ENCODE data around the gene ADGRG7.

ADGRG7 gene

DNA sequence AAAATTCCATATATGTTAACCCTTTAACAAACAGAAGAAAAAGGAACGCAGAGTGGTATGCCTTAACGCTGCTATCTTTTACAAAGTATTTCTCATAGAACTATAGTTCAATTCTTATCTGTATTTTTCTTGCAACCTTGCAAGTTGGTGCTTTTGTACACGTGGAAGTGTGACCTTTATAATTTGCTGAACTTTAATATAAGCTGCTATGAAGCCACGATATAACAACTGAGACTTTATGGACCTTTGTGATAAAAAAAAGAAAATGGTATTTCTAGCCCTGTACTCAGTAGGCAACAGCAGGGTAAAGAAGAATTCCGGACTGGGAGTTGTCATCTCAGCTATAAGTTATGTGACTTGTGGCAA lies 93.6 kb downstream of the ADGRG7 start:
- no peak for DNase-seq

DNA sequence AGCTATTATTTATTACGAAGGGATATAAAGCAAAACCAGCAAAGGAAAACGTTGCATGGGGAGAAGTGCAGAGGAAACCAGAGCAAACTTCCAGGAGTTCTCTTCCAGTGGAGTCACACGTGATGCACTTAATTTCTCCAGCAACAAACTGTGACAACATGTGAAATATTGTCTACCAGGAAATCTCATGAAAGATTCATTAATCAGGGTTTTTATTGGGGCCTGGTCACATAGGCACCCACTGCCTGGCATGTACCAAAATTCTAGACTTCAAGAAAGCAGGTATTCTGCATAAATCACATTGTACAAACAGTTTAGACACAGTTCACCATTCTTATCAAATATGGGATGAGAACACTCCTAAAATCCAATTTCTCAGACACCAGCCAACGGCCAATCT lies 94.5 kb downstream of the ADGRG7 start:
- no peak for DNase-seq

DNA sequence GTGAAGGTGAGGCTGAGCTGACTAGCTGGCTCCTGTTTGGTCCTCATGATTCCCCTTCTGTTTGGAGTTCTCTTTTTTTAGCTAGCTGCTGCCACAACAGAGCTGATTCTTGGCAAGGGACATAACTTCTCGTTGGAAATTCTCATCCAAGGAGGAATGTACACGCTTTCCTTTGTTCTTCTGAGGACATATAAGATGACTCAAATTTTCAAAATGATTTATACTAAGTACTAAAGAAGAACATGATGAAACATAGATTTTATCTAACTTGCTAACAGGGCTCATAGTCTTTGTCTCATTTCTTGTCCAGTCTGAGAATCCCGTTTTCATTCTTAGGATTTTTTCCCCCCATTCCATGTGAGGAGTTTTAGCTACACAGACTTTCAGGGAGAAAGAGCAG lies 97.0 kb downstream of the ADGRG7 start:
- no peak for DNase-seq

DNA sequence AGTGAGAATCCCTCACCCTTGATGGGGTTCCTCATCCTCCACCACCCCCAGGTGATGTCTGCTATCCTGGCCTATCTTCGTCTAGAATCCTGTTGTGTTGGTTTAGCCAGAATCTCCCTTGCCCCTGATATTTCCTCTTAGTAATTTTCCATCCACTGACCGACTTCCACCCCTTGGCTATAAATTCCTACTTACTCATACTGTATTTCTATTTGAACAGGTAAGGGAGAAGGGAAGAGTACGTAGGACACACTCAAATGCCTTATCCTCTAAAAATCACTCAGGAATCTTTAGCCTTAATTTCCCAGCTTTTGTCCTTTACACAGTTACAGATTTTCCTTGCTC lies 99.2 kb downstream of the ADGRG7 start:
- no peak for DNase-seq

DNA sequence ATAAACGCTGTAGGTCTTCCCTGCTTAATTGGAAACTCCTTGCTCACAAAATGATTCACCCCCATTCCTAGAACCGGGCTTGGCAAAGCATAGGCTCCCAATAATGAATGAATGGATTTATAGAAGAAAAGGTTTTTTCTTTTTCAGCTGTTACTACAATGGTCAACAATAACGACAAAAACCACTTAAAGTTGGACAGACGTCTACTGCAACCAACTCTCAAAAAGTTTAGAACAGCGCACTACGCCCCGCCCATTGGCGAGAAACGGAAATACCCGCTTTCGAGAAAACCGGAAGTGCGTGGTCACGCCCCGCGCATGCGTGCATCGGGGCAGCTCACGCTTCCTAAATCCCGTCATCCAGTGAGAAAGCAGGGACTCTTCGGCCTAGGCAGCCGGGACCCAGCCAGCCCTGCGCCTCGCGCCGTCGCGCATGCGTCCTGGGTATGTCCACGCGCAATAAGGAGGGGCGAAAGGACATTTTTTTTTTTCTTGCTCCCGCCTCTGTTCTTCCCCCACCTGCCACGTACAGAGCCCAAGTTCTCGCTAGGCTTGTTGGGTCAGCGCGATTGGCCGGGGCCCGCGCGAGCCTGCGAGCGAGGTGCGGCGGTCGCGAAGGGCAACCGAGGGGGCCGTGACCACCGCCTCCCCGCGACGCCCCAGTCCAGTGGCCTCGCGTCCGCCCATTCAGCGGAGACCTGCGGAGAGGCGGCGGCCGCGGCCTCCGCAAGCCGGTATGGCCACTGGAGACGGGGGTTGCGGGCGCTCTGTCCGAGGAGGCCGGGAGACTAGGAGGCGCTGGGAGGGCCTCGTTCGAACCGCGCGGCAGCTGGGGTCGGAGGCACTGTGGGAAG lies 99.8 kb downstream of the ADGRG7 start, which contains the start of gene TFG:
Gene TFG, plus strand, starts transcription at position 506 of the 853 bp plus-strand sequence. CDS start 4,192 bp downstream, outside the sequence.
- DNase-seq = peak; percentile 96

GRCh38 chr3:100709842-100710260 lies 100.5 kb downstream of the ADGRG7 start:
- DNase-seq = no peak

DNA sequence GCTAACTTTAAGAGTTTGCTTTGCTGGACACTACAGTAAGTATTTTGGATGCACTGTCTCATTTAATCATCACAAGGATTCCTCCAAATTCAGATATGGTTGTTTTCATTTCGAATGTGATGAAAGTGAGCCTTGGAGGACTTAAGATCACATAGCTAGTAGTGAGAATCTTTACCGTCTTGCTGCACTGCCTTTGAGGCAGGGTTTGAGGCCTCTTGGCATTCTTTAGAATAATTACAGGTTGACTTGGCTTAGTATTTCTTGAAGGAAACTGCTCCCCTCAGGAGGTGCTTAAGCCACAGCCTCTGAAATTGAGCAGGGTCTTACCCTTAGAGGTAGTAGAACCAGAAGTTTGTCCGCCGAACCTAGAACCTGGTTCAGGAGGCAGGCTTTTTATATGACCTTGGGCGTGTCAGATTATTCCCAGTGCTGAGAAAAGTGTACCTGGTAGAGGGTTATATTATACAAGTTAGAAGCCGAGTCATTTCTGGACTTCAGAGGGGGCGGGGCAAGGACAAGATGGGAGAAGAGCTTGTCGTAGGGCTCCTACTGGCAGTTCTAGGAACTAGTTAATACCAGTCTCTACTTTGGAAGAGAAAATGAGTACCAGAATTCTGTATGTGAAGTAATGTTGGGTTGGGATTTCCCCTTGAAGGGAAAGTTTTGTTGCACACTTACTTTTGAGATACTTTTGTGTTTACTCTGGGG lies 101.0 kb downstream of the ADGRG7 start:
- DNase-seq = peak; percentile 2

GRCh38 chr3:100715176-100715575 lies 105.8 kb downstream of the ADGRG7 start:
- no peak for DNase-seq

GRCh38 chr3:100717063-100717462 lies 107.7 kb downstream of the ADGRG7 start:
- DNase-seq = no peak

- no peak for DNase-seq
These were observed 108.5 kb downstream of the ADGRG7 start for GRCh38 chr3:100717637-100718487.

- no peak for DNase-seq
These were observed 109.7 kb downstream of the ADGRG7 start for GRCh38 chr3:100719136-100719535.

GRCh38 chr3:100720426-100720825 lies 111.0 kb downstream of the ADGRG7 start:
- no peak for DNase-seq

DNA sequence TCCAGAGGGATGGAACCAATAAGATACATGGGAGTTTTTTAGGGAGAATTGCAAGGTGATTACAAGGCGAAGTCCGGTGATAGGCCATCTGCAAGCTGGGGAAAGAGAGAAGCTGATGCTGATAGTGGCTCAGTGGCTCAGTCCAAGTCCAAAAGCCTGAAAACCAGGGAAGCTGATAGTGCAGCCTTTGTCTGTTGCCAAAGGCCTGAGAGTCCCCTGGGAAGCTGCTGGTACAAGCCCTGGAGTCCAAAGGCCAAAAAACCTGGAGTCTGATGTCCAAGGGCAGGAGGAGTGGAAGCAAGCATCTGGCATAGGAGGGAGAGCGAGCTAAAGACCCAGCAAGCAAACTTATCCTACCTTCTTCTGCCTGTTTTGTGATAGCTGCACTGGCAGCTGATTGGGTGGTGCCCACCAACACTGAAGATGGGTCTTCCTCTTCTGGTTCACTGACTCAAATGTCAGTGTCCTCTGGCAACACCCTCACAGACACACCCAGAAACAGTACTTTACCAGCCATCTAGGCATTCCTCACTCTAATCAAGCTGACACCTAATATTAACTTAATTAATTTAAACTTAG lies 116.6 kb downstream of the ADGRG7 start:
- DNase-seq = no peak

GRCh38 chr3:100726706-100727105 lies 117.3 kb downstream of the ADGRG7 start:
- DNase-seq = no peak

GRCh38 chr3:100730524-100730923 lies 121.1 kb downstream of the ADGRG7 start:
- no peak for DNase-seq

DNA sequence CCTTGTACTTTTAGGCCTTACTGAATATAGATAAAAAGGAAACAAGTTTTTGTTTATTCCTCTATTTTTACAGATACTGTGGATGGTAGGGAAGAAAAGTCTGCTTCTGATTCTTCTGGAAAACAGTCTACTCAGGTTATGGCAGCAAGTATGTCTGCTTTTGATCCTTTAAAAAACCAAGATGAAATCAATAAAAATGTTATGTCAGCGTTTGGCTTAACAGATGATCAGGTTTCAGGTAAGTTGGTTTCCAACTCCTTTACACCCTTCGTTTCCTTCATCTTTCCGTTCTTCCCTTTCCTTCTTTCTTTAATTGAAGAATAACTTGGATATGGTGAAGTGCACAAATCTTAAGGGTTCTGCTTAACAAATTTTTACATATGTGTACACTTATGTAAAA lies 123.0 kb downstream of the ADGRG7 start:
- DNase-seq = no peak

DNA sequence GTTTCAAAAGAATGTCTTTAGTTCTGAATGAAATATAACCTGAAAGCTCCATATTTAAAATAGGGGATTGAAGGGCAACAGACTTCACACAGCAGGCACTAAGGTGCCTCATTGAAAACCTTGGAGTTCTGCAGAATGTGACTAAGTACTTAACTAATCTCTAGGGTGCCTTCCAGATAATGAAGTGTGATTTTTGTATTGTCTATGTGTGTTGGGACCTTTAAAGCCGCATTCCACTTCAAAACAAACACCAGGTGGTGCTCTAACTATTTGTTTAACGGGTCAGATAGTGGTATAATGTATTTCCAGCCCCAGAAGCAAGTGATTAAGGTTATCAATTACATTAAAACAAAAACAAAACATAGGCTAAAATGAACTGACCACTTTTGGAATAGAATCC lies 127.9 kb downstream of the ADGRG7 start:
- DNase-seq = no peak

- no peak for DNase-seq
These were observed 130.8 kb downstream of the ADGRG7 start for GRCh38 chr3:100740207-100740606.

DNA sequence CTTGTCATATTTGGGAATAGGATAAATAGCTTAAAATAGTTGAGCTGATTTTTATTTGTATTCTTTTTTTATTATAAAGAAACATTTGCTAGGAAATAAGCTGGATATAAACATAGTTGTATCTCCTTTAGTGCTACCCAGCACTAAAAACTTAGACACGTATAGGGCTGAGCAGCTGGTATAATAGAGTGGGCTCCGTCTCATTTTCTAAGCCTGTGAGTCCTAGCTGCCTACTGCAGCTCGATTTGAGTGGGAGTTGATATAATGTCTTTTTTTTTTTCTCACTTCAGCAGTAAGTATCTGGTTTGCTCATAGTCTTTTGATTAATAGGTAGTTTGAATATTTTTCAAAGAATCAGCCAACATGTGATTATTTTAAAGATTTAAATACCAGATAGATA lies 134.1 kb downstream of the ADGRG7 start:
- DNase-seq = no peak

- no peak for DNase-seq
These were observed 135.3 kb downstream of the ADGRG7 start for GRCh38 chr3:100744671-100745070.
